Esophagus squamous epithelium (tissue), 4 donors: ENCODE data around the gene COL4A2.

Experiments used
- POLR2A ChIP-seq, 4 donors: fragments of 450-650 bp; IDR thresholded peaks; one replicate each; pipeline ENCODE4 v1.6.1; 2017; ENCODE audit warnings: antibody characterized with exemption in 4 of 4, mild to moderate bottlenecking in 4 of 4, moderate library complexity in 3 of 4
- TF ChIP-seq, protein P1 (sequence below), 6 experiments: fragments of 450-650 bp in 4 of 6; fragments of 200-600 bp in 2 of 6; sonication (generic) in 2 of 6; IDR thresholded peaks; one replicate each; pipeline ENCODE4 v1.5.1; 2016 to 2019; ENCODE audit warnings: antibody characterized with exemption in 6 of 6, mild to moderate bottlenecking in 4 of 6, moderate library complexity in 4 of 6

DNA sequence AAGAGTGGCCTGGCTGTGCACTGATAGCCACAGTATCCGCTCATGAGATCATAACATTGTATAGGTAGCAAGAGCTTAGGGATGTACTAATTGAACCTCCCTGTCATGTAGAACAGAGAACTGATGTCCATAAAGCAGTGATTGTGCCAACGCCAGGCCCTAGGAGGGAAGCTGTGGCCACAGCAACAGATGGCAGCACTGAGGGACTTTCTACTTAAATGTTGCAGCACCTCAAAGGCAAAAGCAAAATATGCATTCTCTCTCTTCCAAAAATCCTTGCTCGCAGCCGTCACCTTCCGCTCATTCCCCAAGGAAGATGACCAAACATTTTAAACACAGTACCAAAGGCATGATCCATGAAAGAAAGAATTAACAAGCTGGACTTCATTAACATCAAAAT is 32.4 kb upstream of the COL4A2 start:
- TF ChIP-seq, protein P1, sequence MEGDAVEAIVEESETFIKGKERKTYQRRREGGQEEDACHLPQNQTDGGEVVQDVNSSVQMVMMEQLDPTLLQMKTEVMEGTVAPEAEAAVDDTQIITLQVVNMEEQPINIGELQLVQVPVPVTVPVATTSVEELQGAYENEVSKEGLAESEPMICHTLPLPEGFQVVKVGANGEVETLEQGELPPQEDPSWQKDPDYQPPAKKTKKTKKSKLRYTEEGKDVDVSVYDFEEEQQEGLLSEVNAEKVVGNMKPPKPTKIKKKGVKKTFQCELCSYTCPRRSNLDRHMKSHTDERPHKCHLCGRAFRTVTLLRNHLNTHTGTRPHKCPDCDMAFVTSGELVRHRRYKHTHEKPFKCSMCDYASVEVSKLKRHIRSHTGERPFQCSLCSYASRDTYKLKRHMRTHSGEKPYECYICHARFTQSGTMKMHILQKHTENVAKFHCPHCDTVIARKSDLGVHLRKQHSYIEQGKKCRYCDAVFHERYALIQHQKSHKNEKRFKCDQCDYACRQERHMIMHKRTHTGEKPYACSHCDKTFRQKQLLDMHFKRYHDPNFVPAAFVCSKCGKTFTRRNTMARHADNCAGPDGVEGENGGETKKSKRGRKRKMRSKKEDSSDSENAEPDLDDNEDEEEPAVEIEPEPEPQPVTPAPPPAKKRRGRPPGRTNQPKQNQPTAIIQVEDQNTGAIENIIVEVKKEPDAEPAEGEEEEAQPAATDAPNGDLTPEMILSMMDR (IDR thresholded peaks at IDR 0.05): no peak
- no peak for TF ChIP-seq POLR2A (IDR thresholded peaks at IDR 0.05)
